Stimulated activated CD4-positive, alpha-beta T cell treated with anti-CD3 and anti-CD28 coated beads, Interleukin-12 subunit alpha, Interleukin-12 subunit beta, amount 100 ng/mL, for 48 hours (primary cell): ENCODE data around the gene ZFYVE27.

Experiments used
- DNase-seq, 3 donors: peaks; one replicate each; pipeline ENCODE4 v3.0.0-alpha.2; 2020; ENCODE audit warnings: low read depth in 2 of 3, low spot score in 1 of 3

ZFYVE27 gene

DNA sequence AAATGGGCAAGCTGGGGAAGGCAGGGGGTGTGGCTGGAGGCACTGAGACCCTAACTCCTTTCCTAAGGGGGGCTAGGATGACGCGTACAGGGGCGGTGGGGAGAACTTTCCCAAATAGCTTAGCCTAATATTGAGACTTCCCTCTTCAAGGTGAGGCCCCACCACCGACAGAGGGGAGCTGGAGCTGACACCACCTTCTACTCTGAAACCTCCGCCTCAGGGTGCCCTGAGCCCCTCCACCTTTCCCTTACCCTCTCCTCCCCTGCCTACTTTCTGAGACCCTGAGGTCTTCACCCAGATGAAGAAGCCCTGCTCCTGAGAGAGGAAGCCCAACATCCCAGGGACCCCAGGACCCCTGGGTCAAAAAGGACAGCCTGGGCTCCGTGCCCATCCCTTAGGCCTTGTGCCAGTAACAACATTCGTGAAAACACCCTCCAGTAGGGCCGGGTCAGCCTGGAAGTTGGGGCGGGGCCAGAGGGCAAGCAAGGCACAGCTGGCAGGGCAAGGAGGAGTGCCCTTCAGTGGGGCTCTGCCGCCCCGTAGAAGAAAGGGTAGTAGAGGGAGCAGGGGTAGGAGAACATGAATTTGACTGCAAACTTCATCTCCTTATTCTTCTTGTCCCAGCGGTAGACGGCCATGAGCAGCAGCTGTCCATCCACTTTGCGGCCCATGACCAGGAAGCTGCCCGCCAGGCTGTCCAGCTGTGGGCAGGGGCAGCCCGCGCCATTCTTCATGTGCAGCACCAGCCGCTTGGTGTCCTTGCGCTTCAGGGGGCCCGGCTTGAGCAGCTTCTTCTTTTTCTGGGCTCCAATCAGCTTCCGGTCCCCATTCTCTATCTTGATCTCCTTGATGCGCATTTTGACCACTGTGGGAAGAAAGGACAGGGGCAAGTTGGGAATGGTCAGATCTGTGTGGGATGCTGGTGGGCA, 30.3 kb downstream of the ZFYVE27 start:
- DNase-seq = no peak

DNA sequence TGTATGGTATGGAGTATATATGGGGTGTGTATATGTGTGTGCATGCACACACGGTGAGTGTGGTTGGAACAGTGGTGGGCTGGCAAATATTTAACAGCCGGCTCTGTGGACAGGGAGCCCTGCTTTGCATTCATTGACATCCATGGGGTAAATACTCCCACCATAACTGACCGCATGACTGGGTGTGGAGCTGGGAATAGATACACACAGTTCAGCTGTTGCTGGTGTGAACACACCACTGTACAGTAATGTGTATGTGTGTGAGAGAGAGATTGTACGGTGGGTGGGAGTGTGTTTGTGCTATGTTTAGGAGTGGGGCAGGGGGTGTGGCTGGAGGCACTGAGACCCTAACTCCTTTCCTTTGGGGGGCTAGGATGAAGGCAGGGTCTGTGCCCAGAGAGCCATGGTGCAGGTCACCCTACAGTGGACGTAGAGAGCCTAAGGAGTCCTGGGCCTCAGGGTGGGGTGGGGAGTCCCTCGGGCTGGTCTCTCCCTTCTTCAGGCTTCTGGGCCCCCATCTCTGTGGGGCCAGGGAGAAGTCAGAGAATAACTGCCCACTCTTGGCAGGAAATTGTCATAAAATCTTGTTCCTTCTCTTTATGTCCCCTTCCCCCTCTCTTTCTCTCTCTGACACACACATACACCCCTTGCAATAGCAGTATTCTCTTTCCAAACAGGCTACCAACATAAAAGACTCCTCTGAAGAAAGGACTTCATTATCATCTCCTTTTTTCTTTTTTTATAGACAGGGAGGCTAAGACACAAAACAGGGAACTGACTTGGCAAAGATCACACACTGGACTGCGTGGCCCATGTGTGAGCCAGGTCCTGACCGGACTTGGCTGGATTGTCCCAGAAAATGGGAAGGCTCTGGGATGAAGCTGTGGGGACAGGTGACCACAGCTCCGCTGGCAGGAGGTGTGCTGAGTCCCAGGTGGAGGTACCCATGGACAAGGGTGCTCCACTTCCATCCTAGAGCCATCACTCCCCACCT, 31.7 kb downstream of the ZFYVE27 start:
- no peak for DNase-seq

DNA sequence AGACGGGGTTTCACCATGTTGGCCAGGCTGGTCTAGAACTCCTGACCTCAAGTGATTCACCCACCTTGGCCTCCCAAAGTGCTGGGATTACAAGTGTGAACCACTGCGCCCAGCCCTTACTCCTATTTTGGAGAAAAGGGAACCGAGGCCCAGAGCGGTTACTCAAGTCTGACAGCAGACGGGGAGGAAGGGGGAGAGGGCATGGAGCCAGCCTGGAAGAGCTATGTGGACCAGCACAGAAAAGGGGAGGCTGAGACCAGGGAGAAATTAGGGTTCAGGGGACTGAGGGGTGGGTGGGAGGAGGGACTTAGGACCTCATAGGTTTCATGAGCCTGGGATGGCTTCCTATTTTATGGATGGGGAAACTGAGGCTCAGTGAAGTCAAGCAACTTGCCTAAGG, 33.3 kb downstream of the ZFYVE27 start:
- no peak for DNase-seq

DNA sequence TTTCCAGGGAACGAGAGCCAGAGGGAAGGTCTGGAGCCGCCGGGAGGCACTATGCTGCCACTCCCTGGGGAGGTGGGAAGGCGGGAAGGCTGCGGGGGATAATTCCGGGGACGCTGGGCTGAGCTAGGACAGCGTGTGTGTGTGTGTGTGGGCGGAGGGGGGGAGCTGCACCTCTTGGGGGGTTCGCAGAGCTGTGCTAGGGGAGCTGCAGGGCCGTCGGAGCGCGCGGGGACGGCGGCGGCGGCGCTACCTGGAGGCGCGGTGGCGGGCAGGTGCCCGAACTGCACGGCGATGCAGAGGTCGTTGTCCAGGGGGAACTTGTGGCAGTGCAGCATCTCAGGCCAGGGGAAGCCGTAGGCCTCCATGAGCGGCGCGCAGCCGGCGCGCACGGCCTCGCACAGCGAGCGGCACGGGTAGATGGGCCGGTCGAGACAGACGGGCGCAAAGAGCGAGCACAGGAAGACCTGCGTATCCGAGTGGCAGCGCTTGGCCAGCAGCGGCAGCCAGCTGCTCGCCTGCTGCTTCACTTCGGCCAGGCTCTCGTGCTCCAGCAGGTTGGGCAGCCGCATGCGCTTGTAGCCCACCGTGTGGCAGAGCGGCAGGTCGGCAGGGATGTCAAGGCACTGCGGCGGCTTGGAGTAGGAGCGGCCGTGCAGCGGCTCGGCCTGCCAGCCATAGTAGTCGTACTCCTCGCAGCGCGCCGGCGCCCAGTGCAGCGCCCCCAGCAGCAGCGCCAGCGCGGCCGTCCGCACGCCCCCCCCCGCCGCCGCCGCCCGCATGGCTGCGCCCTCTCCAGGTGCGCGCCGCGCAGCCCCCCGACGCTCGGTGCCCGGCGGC, 34.3 kb downstream of the ZFYVE27 start:
- DNase-seq = no peak

DNA sequence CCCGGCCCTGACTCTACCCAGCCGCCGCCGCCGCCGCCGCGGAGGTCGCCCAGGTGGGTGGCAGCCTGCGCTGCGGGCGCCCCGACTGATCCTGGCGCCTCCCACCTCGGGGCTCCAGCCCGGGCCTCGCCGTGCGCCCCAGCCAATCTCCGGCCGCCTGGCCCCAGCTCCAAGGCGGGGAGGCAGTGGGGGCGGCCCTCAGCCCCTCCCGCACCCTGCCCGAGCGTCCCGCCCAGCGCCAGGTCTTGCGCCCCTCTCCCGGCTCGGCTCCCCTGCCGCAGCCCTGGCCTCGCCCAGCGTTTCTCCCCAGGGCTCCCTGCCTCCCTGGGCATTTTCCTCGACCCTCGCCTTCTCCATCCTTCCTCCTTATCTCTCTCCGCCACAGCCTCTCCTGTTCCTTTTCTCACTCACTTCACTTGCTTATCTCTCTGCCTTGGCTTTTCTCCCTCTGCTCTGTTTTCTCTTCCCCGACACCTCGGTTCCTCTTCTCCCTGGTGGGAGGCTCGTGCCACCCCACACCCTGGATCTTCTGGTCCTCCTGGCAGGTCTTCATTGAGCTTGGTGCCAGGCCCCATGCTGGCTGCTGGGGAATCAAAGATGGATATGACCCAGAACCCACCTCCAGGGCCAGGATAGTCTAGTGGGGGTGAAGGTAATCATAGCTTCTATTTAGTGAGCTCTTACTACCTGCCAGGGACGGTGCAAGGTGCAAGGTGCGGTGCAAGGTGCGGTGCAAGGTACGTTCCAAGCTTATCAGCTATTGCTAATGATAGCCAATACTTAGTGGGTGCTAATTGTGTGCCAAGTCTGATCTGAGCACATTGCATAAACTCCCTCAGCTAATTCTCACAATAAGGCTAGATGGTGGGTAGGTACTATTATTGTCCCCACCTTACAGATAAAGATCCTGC, 35.2 kb downstream of the ZFYVE27 start, which contains the start of gene SFRP5:
TSS of gene SFRP5 (minus strand) at position 87 of the 911 bp plus-strand sequence. CDS start 166 bp downstream, outside the sequence.
- no peak for DNase-seq

DNA sequence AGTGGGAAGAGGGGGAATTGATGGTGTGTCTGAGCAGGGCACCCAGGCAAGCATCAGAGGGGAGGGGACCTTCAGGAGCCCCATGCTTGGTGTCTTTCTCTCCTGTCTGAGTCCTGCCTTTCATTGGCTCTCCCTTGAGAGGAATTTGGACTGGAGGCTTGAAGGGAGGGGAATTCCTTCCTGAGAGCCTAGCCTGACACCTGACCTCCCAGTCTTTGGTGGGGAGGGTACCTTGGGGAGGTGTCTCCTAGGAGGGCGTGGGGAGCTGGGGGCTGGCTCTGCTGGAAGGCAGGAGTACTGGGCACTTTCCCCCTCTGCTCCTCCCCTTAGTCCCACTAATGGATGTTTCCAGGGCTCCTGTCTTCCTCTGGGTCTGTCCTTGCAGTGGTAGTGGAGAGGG, 36.2 kb downstream of the ZFYVE27 start:
- no peak for DNase-seq

DNA sequence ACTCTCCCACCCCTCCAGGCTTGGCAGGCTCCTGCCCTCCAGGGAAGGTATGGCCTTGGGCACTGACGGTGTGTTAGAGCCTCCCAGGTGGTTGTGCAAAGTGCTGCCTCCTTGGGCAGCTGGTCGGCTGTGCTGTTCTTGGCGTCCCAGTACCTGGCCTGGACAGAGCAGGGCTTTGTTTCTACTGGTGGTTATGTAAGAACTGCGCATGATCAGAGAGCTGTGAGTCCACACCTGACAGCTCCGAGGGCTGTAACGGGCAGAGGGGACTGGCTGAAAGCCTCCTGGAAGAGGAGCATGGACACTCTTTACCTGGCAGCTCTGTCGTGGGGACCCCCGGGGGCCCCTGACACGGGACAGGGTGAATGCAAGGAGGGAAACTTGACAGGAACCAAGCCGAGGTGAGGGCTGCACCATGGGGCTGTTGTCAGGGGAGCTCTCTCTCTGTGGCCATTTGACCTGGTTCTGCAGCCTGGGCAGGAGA, 37.9 kb downstream of the ZFYVE27 start:
- no peak for DNase-seq

DNA sequence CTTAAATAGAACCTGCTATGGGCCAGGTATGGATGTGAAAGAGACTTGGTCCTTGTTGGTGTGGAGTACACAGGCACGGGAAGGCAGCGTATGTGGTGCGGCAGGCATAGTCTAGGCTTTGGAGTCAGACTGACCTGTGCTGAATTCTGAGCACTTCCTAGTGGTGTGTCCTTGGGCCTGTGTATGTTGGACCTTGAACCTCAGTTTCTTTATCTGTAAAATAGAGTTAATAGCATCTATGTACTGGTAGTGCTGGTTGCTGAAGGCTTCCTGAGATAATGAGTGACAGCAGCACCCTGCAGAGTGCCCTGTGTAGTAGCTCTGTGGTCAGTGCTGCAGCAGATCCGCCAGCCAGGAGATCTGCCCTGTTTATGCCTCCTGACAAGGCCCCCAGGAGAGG, 40.2 kb downstream of the ZFYVE27 start:
- no peak for DNase-seq

DNA sequence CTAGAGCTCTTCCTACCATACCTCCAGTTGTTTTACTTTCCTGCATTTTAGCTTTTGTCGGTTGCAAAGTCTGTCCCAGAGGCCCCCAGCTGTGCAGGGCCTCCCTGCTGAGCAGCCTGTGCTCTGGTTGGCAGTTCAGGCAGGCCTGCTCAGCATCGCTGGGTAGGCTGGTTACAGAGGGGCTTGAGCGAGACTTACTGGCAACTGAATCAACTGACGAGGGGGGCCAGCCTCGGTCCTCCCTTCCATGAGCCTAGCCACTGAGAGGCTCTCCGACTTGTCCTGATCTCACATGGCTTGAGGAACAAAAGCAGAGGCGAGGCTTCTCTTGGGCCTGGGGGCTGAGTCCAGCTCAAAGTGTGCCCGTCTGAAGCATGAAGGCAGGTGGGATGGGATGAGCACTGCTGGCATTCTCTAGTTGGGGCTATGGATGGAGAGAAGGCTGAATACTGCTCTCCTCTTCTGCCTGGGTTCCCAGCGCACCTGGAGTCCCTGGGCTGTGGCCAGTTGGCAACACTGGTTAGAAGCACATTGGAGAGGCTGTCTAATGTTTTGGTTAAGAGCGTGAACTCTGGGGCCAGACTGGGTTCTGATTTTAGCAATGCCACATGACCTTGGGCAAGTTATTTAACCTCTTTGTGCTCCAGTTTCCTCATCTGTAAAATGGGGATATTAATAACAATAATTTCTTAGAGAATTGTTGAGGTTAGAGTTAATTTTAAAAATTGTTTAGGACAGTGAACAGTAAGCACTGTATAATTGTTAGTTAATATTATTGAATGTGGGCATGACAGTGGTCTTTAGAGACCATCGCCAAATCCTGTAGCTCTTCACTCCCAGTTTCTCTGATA, 41.7 kb downstream of the ZFYVE27 start:
- DNase-seq = no peak

DNA sequence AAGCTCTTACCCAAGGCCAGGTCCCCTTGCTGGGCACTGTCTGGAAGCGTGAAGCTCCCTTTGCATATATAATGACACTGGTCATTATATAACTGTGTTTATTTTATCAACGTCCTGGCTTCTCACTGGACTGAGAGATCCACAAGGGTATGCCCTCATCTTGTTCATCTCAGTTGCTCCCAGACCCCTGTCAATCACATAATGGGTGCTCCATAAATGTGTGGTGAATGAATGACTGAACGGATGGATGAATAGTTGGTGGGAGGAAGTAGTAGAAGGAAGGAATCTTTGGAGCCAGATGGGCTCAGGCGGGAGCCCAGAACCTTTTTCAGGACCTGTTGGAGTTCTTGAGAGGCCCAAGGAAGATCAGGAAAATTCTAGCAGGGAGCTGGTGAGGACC, 42.6 kb downstream of the ZFYVE27 start:
- DNase-seq = no peak

DNA sequence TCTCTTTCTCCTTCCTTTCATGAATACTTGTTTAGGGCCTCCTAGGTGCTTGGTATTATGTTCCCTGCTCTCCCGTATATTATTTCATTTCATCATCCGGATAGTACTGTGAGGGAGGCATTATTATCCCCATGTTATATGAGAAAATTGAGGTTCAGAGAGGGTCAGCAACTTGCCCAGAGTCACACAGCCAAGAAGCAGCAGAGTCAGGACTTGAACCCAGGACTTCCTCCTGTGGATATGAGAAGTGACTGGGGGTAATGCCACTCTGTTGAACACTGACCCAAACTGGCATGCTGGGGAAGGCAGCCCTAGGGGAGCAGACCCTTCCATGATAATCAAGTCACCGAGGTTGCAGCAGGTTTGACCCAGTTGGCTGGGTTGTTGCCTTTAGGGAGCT, 43.0 kb downstream of the ZFYVE27 start:
- DNase-seq = no peak

DNA sequence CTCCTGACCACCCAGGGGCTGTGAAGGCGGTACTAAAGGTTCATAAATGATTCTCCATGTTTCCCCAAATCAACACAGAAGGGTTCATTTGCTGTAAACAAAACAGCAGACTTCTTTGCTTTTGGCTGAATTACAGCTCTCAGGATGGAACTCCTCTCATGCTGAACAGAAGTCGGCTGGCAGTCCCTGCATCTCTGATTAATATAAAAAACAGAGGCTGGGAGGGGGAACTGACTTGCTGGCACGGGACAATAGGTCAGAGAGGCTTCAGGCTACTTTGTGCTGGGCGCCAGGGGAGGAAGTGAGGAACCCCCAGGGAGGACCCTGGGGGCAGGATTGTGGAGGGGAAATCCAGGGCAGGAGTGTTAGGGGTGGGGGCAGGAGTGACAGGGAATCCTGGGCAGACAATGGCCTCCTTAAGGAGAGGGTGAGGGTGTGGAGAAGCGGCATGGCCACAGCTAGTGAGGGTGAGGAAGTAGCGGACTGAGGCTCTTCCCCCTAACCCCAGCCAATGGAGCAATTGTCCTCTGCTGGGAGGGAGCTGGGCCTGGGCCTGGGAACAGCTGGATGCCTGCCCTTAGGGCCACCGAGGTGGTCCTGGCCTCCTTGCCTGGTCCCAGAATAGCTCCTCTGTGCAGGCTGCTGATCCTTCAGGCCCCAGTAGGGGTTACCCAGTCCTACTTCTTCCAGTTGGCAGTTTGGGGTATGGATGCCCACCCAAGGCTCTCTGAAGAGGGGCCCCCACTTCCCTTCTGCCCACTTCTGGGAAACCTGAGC, 44.1 kb downstream of the ZFYVE27 start:
- DNase-seq = no peak

DNA sequence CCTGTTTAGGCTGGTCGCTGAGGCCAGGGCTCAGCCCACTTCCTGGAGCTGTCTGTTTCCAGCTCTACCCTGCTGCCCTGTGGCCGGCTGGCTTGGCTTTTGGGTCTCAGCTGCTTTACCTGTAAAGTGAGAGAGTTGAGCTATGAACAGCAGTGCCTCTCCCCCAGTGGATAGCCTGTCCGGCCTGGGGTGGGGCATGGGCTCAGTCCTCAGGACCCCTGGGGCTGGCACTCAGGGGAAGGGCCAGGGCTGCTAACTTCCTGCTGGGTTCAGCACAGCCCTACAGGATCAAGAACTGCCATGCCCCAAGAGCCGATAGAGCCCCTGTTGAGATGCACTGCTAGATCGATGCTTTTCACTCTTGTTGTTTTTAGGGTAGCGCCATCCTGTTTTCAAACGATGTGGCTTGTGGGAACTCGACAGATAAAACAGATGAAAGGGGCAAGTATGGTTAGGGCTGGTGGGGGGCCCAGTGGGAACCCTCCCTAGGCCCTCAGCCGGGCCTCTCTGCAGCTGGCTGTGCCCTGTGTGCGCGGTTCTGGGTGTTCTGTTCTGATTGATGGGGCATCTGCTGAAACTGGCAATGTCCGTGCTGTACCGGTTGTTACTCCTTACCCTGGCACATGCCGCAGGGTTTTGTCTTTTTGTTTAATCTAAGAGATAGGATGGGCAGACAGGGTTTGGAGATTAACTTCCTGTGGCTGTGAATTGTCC, 44.8 kb downstream of the ZFYVE27 start:
- no peak for DNase-seq

DNA sequence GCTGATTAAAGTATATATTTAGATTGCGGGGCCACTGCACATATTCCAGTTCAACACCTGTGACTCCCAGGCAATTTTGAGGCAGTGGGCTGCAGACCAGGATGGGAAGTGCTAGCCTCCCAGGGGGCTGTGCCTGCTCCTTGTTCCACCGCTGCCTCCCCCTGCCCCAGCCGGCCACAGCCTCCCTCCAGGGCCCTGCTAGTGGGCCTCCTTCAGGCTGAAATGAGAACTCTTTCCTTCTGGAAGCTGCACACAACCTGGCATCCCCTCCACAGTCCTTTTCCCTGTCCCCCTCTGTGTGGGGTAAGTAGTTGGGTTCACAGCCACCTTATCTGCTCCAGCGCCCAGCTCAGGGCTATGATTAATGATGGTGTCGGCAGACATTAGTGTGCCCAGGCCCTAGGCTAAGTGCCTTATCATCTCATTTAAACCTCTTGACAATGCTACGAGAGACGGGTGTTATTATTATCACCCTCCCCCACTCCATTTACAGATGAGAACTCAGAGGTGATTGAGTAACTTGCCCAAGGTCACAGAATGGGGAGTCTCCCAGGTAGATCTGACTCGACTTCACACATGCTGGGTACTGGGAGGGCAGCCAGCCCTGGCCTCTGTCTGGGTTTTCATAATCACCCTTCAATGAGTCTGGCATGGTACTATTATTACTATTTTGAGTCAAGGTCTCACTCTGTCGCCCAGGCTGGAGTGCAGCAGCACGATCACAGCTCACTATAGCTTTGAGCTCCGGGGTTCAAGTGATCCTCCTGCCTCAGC, 45.7 kb downstream of the ZFYVE27 start:
- DNase-seq = no peak

DNA sequence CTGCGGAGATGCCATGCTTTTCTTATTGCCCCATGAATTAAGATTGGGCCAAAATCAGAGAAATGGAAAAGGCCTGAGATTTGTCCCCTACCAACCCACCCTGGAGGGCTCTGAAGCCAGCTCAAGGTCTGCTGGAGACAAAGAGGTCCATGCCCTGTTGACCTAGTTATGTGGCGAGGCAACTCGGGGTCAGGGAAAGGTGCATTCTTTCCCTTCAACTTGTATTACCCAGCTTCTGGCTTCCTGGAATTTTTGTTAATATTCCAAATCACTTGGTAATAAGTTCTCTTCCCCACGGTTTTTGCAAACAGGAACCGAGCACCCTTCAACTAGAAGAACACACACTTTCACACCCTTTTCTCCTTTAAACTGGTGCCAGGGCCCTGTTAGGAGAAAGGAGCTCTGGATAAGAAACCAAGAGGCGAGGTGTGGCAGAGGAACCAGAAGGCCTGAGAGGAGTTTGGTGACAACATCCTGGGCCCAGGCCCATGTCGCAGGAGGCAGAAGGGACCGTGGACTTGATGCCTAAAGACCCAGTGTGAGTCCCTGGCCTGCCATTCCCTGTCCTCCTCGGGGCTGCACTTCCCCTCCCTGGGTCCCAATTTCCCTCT, 47.4 kb downstream of the ZFYVE27 start:
- DNase-seq = no peak

DNA sequence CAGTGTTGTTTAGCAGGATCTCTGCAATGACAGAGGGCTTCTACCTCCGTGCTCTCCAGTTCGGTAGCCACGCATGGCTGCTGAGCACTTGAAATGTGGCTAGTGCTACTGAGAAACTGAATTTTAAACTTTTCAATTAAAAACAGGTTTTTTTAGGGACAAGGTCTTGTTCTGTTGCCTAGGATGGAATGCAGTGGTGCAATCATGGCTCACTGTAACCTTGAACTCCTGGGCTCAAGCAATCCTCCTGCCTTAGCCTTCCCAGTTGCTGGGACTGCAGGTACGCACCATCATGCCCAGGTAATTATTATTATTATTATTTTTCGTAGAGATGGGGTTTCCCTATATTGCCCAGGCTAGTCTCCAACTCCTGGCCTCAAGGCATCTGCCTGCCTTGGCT, 48.3 kb downstream of the ZFYVE27 start:
- no peak for DNase-seq
